Measurements from ENCODE around the gene INSYN2B. TPM values are rescaled to one million over a fixed set of nuclear protein-coding genes. Genes with fewer than 3 reads are reported as not detected.

Gene INSYN2B
- total RNA-seq, 3 donors from 2014 or later (not counting 1 experiment from before 2014, with no cell fraction given), result not detected

DNA sequence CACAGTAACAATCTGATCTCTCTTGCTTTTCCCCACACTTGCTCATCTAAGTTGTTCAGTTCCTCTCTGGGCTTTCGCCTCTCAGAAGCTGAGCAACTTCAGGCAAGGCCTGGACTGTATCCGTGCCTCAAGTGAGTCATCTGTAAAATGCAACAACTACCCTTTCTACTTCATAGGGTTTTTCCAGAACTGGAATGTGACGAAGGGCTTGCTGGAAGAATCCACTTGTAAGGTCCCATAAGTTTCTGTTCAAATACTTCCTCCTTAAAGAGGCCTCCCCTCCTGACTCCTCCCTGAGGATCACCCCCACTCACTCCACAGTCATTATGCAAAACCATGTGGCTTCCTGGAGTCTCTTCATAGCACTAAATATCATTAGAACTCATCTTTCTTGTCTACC lies 17.5 kb upstream of the INSYN2B start:
- Histone ChIP-seq H3K27me3 (ENCODE audit: control insufficient read depth, insufficient read depth, low read length) (no peaks in the 10 kb centered on the region), H3K9me3 (ENCODE audit: control insufficient read depth, insufficient read depth, low read length) (no peaks in the 10 kb centered on the region), H3K4me1 (ENCODE audit: control insufficient read depth, insufficient read depth, low read length) (no peaks in the 10 kb centered on the region), H3K27ac (ENCODE audit: low read length) (no peak overlapping the region), H3K36me3 (ENCODE audit: control insufficient read depth, insufficient read depth, low read length) (peaks cover 54% of the 10 kb centered on the region), H3K4me3 (ENCODE audit: low read length) (no peak overlapping the region)
- peak overlapping the region in 1 of 2 donors; percentile 26 for H3K27ac Mint-ChIP-seq
- ATAC-seq (no peak), DNase-seq (no peak)
- intact Hi-C loops (cut with micrococcal nuclease), result no loop called here
- no peaks in the 10 kb centered on the region for H3K27me3 Mint-ChIP-seq (ENCODE audit: low read depth in 2 of 2)
- H3K9me3 Mint-ChIP-seq, result no peaks in the 10 kb centered on the region
- peaks cover 0 to 2% of the 10 kb centered on the region in 2 donors for H3K4me1 Mint-ChIP-seq
- H3K4me3 Mint-ChIP-seq, result no peak overlapping the region
- 84% methylated on average over 3 of the region's 3 CpGs for WGBS (ENCODE audit: insufficient coverage)
- TF ChIP-seq CTCF (IDR thresholded peaks at IDR 0.05), result no peak
- H3K36me3 Mint-ChIP-seq, result peaks cover 28% of the 10 kb centered on the region

DNA sequence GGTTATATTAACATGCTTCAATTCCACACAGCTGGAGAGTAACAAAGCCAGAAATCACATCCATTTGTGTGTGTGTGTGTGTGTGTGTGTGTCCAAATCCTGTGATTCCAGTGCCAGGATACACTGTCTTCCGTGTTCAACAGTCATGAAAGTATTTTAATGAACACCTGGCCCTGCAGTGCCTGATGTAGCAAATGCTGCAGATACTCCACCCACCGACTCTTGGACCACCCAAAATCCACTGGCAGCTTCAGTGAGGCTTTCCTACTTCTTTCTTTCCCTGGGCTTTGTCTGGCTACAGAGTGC lies 13.1 kb upstream of the INSYN2B start:
- Mint-ChIP-seq H3K27me3 (ENCODE audit: low read depth in 2 of 2) (no peaks in the 10 kb centered on the region), H3K27ac (no peak overlapping the region), H3K4me3 (no peak overlapping the region), H3K4me1 (peaks cover 3 to 6% of the 10 kb centered on the region in 2 donors), H3K9me3 (no peaks in the 10 kb centered on the region), H3K36me3 (peaks cover 24% of the 10 kb centered on the region)
- 92% methylated on average over 2 of the region's 2 CpGs for WGBS (ENCODE audit: insufficient coverage)
- no peak overlapping the region for H3K27ac ChIP-seq (ENCODE audit: low read length)
- no peaks in the 10 kb centered on the region for H3K27me3 ChIP-seq (ENCODE audit: control insufficient read depth, insufficient read depth, low read length)
- DNase-seq (no peak), ATAC-seq (no peak)
- no peaks in the 10 kb centered on the region for H3K9me3 ChIP-seq (ENCODE audit: control insufficient read depth, insufficient read depth, low read length)
- intact Hi-C loops (cut with micrococcal nuclease), result no loop called here
- peaks cover 58% of the 10 kb centered on the region for H3K36me3 ChIP-seq (ENCODE audit: control insufficient read depth, insufficient read depth, low read length)
- TF ChIP-seq CTCF (IDR thresholded peaks at IDR 0.05), result no peak
- no peaks in the 10 kb centered on the region for H3K4me1 ChIP-seq (ENCODE audit: control insufficient read depth, insufficient read depth, low read length)
- no peak overlapping the region for H3K4me3 ChIP-seq (ENCODE audit: low read length)

DNA sequence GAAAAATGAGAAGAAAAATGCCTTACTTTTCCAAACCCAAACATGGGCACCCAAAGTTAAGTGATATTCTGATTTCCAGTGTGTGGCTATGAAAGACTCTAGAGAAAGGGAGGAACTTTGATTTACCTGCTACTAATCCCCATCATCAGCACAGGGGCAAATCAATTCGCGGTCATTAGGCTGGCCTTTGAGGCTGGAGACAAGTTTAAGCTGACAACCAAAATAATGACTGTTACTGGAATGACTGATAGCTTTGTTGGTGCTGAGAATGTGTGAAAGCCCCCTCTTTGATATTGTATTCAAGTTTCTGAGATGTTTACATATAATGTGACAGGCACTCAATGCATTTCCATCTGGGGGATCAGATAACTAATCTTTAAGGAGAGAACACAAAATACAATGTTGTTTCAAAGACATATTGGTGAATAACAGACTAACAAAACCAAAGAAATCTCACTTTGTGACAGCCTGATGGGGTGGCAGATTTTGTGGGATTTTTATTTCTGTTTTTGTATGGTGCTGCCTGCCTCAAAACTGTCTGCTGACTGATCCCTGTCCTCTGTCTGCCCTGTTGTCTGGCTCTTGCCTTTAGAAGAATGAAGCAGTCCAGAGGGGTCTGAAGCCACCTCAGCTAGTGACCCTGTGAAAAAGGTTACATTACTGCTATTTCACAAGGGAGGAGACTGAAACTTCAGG lies 12.6 kb upstream of the INSYN2B start:
- Mint-ChIP-seq H3K4me1 (peaks cover 3 to 6% of the 10 kb centered on the region in 2 donors), H3K36me3 (peaks cover 19% of the 10 kb centered on the region), H3K9me3 (no peaks in the 10 kb centered on the region), H3K27ac (no peak overlapping the region), H3K4me3 (no peak overlapping the region), H3K27me3 (ENCODE audit: low read depth in 2 of 2) (no peaks in the 10 kb centered on the region)
- no peak for DNase-seq
- intact Hi-C loops (cut with micrococcal nuclease), result no loop called here
- ATAC-seq, result no peak
- Histone ChIP-seq H3K36me3 (ENCODE audit: control insufficient read depth, insufficient read depth, low read length) (peaks cover 56% of the 10 kb centered on the region), H3K4me3 (ENCODE audit: low read length) (no peak overlapping the region), H3K27ac (ENCODE audit: low read length) (no peak overlapping the region), H3K9me3 (ENCODE audit: control insufficient read depth, insufficient read depth, low read length) (no peaks in the 10 kb centered on the region), H3K4me1 (ENCODE audit: control insufficient read depth, insufficient read depth, low read length) (no peaks in the 10 kb centered on the region), H3K27me3 (ENCODE audit: control insufficient read depth, insufficient read depth, low read length) (no peaks in the 10 kb centered on the region)
- 95% methylated on average over 2 of the region's 2 CpGs for WGBS (ENCODE audit: insufficient coverage)
- TF ChIP-seq CTCF (IDR thresholded peaks at IDR 0.05), result no peak

All from natural killer cell (primary cell).